MM.1S (cell line): ENCODE measurements around the gene HS3ST6.

ENCODE experiments used
- DNase-seq: peaks from one replicate; pipeline ENCODE4 v3.0.0-alpha.2; 2015
- H2AFZ ChIP-seq: fragments of 300-600 bp; sonication (generic); 2 replicates; pipeline ENCODE4 v1.6.0; 2016; ENCODE audit warnings: antibody characterized with exemption, low read length
- H3F3A ChIP-seq: fragments of 300-600 bp; sonication (generic); 2 replicates; pipeline ENCODE4 v1.6.1; 2016; ENCODE audit warnings: mild to moderate bottlenecking, antibody characterized with exemption, low read length, moderate library complexity, mixed read lengths; ENCODE audit not compliant: insufficient read depth
- H3K27ac ChIP-seq: fragments of 300-600 bp; sonication (generic); 2 replicates; pipeline ENCODE4 v1.5.1; 2016; ENCODE audit warnings: mild to moderate bottlenecking, low read length
- H3K27me3 ChIP-seq: fragments of 300-600 bp; sonication (generic); replicated peaks from 2 replicates; pipeline ENCODE4 v1.6.0; 2016; ENCODE audit warnings: low read length; ENCODE audit not compliant: insufficient read depth
- H3K36me3 ChIP-seq: fragments of 300-600 bp; sonication (generic); replicated peaks from 2 replicates; pipeline ENCODE4 v1.6.1; 2016; ENCODE audit warnings: mild to moderate bottlenecking, low read length, mixed read lengths; ENCODE audit not compliant: insufficient read depth
- H3K4me1 ChIP-seq: fragments of 300-600 bp; sonication (generic); 2 replicates; pipeline ENCODE4 v1.6.1; 2016; ENCODE audit warnings: low read length, mixed read lengths
- H3K4me2 ChIP-seq: fragments of 300-600 bp; sonication (generic); 2 replicates; pipeline ENCODE4 v1.6.0; 2016; ENCODE audit warnings: low read depth, low read length
- H3K4me3 ChIP-seq: fragments of 300-600 bp; sonication (generic); 2 replicates; pipeline ENCODE4 v1.5.1; 2016; ENCODE audit warnings: low read length, mixed read lengths
- H3K79me2 ChIP-seq: fragments of 300-600 bp; sonication (generic); 2 replicates; pipeline ENCODE4 v1.6.1; 2016; ENCODE audit warnings: mixed run types, low read length, mixed read lengths
- H3K9ac ChIP-seq: fragments of 300-600 bp; sonication (generic); 2 replicates; pipeline ENCODE4 v1.6.1; 2016; ENCODE audit warnings: low read length, mixed read lengths
- H3K9me2 ChIP-seq: fragments of 300-600 bp; sonication (generic); replicated peaks from 2 replicates; pipeline ENCODE4 v1.6.1; 2016; ENCODE audit warnings: mild to moderate bottlenecking, low read length, mixed read lengths; ENCODE audit not compliant: insufficient read depth
- H3K9me3 ChIP-seq: fragments of 300-600 bp; sonication (generic); replicated peaks from 2 replicates; pipeline ENCODE4 v1.6.1; 2016; ENCODE audit warnings: mild to moderate bottlenecking, low read length, mixed read lengths; ENCODE audit not compliant: insufficient read depth
- H4K20me1 ChIP-seq: fragments of 300-600 bp; sonication (generic); 2 replicates; pipeline ENCODE4 v1.6.1; 2016; ENCODE audit warnings: mild to moderate bottlenecking, low read length, moderate library complexity, mixed read lengths; ENCODE audit not compliant: insufficient read depth
- CTCF ChIP-seq: fragments of 300-600 bp; sonication (generic); IDR thresholded peaks from 2 replicates; pipeline ENCODE4 v1.5.1; 2016; ENCODE audit warnings: antibody characterized with exemption, low read length, mixed read lengths
- EZH2 ChIP-seq: fragments of 300-600 bp; sonication (generic); optimal IDR thresholded peaks from 2 replicates; pipeline ENCODE3; 2017; ENCODE audit warnings: low read depth, mild to moderate bottlenecking, antibody characterized with exemption, low read length, mixed read lengths
- EZH2phosphoT487 ChIP-seq: fragments of 300-600 bp; sonication (generic); IDR thresholded peaks from 2 replicates; pipeline ENCODE4 v1.6.1; 2018; ENCODE audit warnings: antibody characterized with exemption, low read length

HS3ST6 gene

GRCh38 chr16:1936945-1937479 lies 18.8 kb upstream of the HS3ST6 start:
- no peak for DNase-seq
- Histone ChIP-seq H3K79me2 (no peaks in the 10 kb centered on the region), H2AFZ (no peak overlapping the region), H3K9ac (no peak overlapping the region), H3K36me3 (peaks cover 3% of the 10 kb centered on the region; the same call in 1 of the 2 replicates), H3K27ac (no peak overlapping the region), H3K4me1 (no peaks in the 10 kb centered on the region), H3K9me2 (no peaks in the 10 kb centered on the region), H3K4me2 (no peak overlapping the region), H4K20me1 (no peaks in the 10 kb centered on the region), H3K9me3 (no peaks in the 10 kb centered on the region), H3K4me3 (no peak overlapping the region), H3F3A (no peaks in the 10 kb centered on the region), H3K27me3 (no peaks in the 10 kb centered on the region)
- TF ChIP-seq EZH2phosphoT487 (no peak), EZH2 (no peak), CTCF (no peak)

- Histone ChIP-seq H2AFZ (no peak overlapping the region), H3K4me2 (no peak overlapping the region), H3K27me3 (0 out of 2 replicates have a peak, but pooled peaks cover 3% of the 10 kb centered on the region), H3K4me3 (no peak overlapping the region), H4K20me1 (no peaks in the 10 kb centered on the region), H3F3A (no peaks in the 10 kb centered on the region), H3K9me3 (no peaks in the 10 kb centered on the region), H3K4me1 (peaks cover 5% of the 10 kb centered on the region), H3K79me2 (no peaks in the 10 kb centered on the region), H3K9ac (no peak overlapping the region), H3K9me2 (no peaks in the 10 kb centered on the region), H3K36me3 (no peaks in the 10 kb centered on the region), H3K27ac (no peak overlapping the region)
- TF ChIP-seq EZH2phosphoT487 (no peak), EZH2 (no peak), CTCF (no peak)
- no peak for DNase-seq
These were observed 15.0 kb upstream of the HS3ST6 start for GRCh38 chr16:1933097-1933661.

GRCh38 chr16:1932050-1933028 lies 14.1 kb upstream of the HS3ST6 start:
- no peak overlapping the region for H3K4me3 ChIP-seq
- H3K27me3 ChIP-seq = 0 out of 2 replicates have a peak, but pooled peaks cover 3% of the 10 kb centered on the region
- H2AFZ ChIP-seq = no peak overlapping the region
- DNase-seq = no peak
- no peaks in the 10 kb centered on the region for H3K9me3 ChIP-seq
- no peak overlapping the region for H3K9ac ChIP-seq
- H3K36me3 ChIP-seq = no peaks in the 10 kb centered on the region
- H3F3A ChIP-seq = no peaks in the 10 kb centered on the region
- no peaks in the 10 kb centered on the region for H3K9me2 ChIP-seq
- no peaks in the 10 kb centered on the region for H4K20me1 ChIP-seq
- H3K4me2 ChIP-seq = no peak overlapping the region
- no peak for TF ChIP-seq EZH2phosphoT487
- no peak for TF ChIP-seq CTCF
- no peak for TF ChIP-seq EZH2
- no peak overlapping the region for H3K27ac ChIP-seq
- H3K79me2 ChIP-seq = no peaks in the 10 kb centered on the region
- peaks cover 5% of the 10 kb centered on the region for H3K4me1 ChIP-seq
